HG02840 (cell line): Measurements from ENCODE around the gene ZC3H7B.
A peak's percentile ranks its signal among the peaks of the same experiment; 100 is the strongest.
"Not testable (repeated sequence)": the region's sequence is repeated elsewhere in the genome, so short reads cannot be mapped to it uniquely, and the experiment has no call there.

ENCODE experiments used
- ATAC-seq: cut with Tn5 transposase; IDR thresholded peaks from one replicate; pipeline ENCODE4 v1.9.1; 2021; ENCODE audit warnings: mild to moderate bottlenecking, moderate library complexity, moderate number of reproducible peaks; ENCODE audit not compliant: unreplicated experiment, low FRiP score

The ZC3H7B gene, protein sequence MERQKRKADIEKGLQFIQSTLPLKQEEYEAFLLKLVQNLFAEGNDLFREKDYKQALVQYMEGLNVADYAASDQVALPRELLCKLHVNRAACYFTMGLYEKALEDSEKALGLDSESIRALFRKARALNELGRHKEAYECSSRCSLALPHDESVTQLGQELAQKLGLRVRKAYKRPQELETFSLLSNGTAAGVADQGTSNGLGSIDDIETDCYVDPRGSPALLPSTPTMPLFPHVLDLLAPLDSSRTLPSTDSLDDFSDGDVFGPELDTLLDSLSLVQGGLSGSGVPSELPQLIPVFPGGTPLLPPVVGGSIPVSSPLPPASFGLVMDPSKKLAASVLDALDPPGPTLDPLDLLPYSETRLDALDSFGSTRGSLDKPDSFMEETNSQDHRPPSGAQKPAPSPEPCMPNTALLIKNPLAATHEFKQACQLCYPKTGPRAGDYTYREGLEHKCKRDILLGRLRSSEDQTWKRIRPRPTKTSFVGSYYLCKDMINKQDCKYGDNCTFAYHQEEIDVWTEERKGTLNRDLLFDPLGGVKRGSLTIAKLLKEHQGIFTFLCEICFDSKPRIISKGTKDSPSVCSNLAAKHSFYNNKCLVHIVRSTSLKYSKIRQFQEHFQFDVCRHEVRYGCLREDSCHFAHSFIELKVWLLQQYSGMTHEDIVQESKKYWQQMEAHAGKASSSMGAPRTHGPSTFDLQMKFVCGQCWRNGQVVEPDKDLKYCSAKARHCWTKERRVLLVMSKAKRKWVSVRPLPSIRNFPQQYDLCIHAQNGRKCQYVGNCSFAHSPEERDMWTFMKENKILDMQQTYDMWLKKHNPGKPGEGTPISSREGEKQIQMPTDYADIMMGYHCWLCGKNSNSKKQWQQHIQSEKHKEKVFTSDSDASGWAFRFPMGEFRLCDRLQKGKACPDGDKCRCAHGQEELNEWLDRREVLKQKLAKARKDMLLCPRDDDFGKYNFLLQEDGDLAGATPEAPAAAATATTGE

GRCh38 chr22:41301085-41302020 is at the start of gene ZC3H7B:
ZC3H7B (plus strand) TSS chr22:41301525; CDS start chr22:41320661, 19,136 bp downstream.
- ATAC-seq: peak; percentile 81

DNA sequence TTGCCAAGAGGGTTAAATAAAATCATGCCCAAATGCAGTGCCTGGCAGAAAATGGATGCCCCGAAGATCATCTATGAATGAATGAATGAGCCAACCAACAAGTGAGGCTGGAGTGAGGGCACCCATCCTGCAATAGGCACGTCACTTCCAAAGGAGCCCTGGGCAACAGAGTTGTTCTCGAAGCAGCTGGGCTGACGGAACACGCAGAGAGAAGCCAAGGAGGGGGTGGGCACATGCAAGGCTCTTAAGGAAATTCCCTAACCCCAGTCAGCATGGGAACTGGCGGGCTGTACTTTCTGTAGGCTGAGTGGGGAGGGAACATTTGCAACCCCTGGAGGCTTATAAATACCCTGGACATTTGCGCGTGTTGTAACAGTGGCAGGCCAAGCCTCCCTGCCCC is 49.0 kb upstream of the ZC3H7B start:
- ATAC-seq: no peak

- ATAC-seq: no peak
These were observed 47.1 kb upstream of the ZC3H7B start for GRCh38 chr22:41254230-41254629.

GRCh38 chr22:41256254-41257253 is 44.8 kb upstream of the ZC3H7B start:
- ATAC-seq: no peak

- ATAC-seq: no peak
These were observed 43.6 kb upstream of the ZC3H7B start for GRCh38 chr22:41257696-41258095.

DNA sequence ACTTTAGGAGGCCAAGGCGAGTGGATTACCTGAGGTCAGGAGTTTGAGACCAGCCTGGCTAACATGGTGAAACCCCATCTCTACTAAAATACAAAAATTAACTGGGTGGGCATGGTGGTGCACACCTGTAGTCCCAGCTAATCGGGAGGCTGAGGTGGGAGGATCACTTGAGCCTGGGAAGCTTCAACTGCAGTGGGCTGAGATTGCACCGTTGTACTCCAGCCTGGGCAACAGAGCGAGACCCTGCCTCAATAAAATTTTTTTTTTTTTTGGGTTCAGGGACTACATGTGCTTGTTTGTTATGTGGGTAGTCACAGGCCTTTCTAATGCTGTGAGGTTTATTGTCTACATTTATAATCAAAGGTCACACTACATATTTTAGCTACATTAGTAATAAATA is 41.6 kb upstream of the ZC3H7B start:
- ATAC-seq: not testable (repeated sequence)

DNA sequence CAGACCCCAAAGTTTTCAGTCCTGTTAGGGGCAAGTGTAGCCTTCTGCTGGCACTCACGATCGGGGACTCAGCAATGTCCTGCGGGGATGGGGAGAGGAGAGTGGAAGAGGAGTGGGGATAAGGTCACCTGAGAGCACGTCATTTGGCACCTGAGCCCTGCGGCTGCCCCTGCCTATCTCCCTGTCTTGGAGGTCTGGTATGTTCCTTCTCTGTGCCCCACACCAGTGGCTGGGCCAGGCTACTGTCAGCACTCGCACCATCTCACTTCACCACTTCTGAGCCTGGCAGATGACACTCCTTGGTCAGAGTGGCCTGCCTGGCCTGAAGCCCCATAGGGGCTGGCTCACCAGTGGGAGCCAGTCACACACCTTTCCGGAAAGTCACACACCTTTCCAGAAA is 40.5 kb upstream of the ZC3H7B start:
- ATAC-seq: no peak

GRCh38 chr22:41261541-41262249 is 39.6 kb upstream of the ZC3H7B start:
- ATAC-seq: no peak

GRCh38 chr22:41262250-41262765 is 39.0 kb upstream of the ZC3H7B start:
- ATAC-seq: no peak

DNA sequence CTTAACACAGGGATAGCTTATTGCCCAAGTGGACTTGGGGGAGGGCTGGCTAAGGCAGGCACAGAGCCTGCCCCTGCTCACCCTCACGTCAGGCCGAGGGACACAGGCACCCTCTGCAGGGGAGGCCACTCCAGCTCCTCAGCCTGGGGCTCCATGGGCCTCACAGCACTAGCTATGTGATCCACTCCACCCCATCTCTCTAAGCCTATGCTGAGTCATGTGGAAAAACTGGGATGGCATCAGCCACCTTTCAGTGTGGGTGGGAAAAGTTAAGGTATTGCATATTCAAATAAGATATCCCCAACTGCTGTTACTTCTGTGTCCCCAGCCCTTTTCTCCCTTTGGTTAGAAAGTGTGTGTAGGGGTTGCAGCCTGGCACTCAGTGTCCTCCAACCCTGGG is 37.6 kb upstream of the ZC3H7B start:
- no peak for ATAC-seq

DNA sequence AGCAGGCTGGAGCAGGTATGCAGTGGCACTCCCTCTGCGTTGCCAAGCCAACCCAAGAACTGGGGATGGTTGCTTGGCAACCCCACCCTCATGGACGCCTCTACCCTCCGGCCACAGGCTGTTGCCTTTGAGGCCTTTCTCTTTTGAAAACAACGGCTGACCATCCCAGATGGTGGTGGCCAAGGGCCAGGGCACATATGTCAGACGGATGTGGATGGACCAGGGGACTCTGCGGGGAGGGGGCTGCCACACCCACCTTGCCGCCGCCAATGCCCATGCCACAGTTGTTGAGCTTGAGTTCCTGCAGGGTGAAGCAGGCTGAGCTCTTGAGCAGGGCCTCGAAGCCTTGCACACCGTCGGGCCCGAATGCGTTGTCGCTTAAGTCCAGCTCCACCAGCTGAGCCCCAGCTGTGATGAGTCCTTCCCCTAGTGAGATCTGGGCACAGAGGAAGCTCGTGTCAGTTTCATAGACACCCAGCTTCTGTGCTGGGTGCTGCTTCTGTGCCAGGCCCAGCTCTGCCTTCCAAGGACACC is 36.9 kb upstream of the ZC3H7B start:
- no peak for ATAC-seq

DNA sequence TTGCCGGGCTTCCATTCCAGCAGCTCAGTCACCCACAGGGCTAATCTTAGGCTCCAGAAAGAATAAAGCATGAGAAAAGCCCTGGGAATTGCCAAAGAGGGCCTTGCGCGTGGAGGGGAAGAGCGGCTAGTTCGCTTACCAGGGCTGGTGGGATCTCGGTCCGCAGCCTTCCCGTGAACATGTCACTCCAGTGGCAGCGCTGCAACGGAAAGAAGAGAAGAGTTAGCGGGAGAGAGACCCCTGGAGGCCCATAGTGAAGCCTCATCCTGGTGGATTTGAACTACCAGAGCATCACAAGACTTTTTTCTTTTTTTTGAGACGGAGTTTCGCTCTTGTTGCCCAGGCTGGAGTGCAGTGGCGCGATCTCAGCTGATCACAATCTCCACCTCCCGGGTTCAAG is 33.4 kb upstream of the ZC3H7B start:
- ATAC-seq: no peak

DNA sequence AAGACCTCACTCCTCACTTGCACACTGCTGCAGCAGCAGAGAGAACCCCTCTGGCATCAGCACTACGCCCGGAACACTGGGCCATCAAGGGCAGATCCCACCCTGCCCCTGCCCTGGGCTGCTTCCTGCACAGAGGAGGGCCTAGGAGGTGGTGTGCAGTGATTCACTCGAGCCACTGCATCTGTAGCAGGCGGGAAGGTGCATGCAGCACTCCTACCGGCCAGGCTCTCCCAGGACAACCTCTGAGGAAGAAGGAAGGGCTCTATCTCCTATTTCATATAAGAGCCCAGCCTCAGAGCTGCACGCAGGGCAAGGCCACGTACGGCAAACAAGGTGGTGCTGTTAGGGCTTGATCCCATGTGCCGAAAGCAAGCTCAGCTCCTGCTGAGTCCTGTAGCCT is 29.5 kb upstream of the ZC3H7B start:
- ATAC-seq: no peak

DNA sequence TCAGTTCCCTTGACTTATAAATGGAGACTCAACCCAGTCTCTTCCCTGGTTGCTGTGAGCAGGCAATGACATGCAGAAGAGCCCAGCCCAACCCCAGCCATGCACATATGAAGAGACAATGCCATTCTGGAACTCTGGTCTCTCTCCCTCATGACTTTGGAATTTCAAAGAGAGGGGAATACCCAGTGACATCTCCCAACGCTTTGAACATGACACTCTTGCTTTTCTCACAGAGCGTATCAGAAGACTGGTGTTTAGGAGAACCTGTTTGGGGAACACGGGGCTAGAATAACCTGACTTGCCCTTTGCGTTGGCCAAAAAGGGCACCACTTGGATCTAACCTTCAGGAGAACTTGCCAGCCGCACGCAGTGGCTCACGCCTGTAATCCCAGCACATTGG is 28.2 kb upstream of the ZC3H7B start:
- no peak for ATAC-seq

DNA sequence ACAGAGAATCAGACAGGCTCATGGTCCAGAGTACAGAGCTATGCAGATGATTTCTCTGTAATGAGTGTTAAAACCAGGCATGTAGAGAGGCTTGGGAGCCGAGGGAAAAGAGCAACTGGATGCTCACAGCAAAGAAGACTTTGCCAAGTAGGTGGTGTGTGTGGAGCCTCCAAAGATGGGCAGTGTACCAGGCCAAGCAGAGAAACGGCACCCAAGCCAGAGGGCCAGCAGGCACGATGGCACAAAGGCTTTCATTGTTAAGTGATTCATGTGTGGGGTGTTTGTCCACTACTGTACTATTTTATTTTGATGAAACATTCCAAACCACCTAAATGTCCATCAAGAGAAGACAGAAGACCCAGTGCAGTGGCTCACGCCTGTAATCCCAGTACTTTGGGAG is 26.5 kb upstream of the ZC3H7B start:
- ATAC-seq: no peak

DNA sequence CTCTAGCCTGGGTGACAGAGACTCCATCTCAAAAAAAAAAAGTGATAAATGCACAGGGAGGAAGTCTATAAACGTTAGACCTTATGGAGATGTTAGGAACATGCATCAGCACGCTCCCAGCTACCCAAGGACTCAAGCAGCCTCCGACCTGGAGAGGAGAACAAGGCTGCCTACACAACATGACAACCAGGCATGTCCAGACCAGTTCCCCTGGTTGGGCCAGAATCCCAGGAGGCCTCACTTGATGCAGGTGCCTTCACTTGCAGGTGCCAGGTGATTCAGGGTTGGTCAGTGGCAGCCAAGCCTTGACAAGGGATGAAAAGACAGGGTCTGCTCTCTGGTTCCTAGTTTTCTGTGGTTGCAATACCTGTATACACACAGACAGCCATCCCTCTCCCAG is 21.3 kb upstream of the ZC3H7B start:
- ATAC-seq: no peak

DNA sequence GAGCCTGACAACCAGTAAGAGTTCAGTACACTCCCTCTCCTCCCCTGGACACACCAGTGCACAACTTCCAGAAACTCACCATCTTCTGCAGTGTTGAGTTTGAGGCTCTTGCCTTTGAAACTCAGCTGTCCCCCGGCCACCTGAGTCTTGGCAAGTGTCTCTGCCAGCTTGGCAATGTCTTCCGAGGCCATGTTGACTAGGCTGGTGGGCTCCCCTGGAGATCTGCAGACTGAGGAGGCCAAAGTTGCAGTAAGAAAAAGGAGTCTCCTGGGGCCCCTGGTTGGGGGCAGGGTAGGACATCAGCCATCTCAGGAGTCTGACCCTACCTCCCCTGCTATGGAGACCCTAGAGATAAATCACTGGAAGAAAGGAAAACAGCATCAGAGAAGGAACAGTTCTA is 20.5 kb upstream of the ZC3H7B start:
- ATAC-seq: no peak

DNA sequence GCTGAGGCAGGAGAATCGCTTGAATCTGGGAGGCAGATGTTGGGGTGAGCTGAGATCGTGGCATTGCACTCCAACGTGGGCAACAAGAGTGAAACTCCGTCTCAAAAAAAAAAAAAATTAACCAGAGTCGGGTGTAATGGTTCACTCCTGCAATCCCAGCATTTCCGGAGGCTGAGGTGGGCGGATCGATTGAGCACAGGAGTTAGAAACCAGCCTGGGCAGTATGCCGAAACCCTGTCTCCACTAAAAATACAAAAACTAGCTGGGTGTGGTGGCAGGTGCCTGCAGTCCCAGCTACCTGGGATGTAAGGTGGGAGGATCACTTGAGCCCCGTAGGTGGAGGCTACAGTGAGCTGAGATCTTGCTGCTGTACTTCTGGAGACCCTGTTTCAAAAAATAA is 16.9 kb upstream of the ZC3H7B start:
- ATAC-seq: no peak
